Smooth muscle cell (in vitro differentiated cells): ENCODE measurements around the gene MAMLD1. TPM values are rescaled to one million over a fixed set of nuclear protein-coding genes. Genes with fewer than 3 reads are reported as not detected.

ENCODE experiments used
- DNase-seq: peaks from one replicate; lab custom pipeline; 2025; ENCODE audit not compliant: unreplicated experiment; lab: John Stamatoyannopoulos, UW
- H2AFZ ChIP-seq: fragments of 200-600 bp; sonication (generic); 2 replicates; pipeline ENCODE4 v1.6.0; 2016; ENCODE audit warnings: antibody characterized with exemption, low read depth, mild to moderate bottlenecking
- H3F3A ChIP-seq: fragments of 200-600 bp; sonication (generic); 2 replicates; pipeline ENCODE4 v1.6.0; 2017; ENCODE audit warnings: antibody characterized with exemption, low read depth
- H3K27ac ChIP-seq: fragments of 200-600 bp; sonication (generic); 2 replicates; pipeline ENCODE4 v1.5.1; 2016; ENCODE audit warnings: low read depth, mild to moderate bottlenecking
- H3K27me3 ChIP-seq: fragments of 200-600 bp; sonication (generic); 2 replicates; pipeline ENCODE4 v1.6.1; 2016; ENCODE audit warnings: low read depth, mild to moderate bottlenecking
- H3K36me3 ChIP-seq: fragments of 200-600 bp; sonication (generic); 2 replicates; pipeline ENCODE4 v1.5.1; 2016; ENCODE audit warnings: low read depth
- H3K4me1 ChIP-seq: fragments of 200-600 bp; sonication (generic); 2 replicates; pipeline ENCODE4 v1.5.1; 2016; ENCODE audit warnings: low read depth
- H3K4me2 ChIP-seq: fragments of 200-600 bp; sonication (generic); 2 replicates; pipeline ENCODE4 v1.6.0; 2016; ENCODE audit warnings: mild to moderate bottlenecking
- H3K4me3 ChIP-seq: fragments of 200-600 bp; sonication (generic); 2 replicates; pipeline ENCODE4 v1.5.1; 2016; ENCODE audit warnings: mild to moderate bottlenecking
- H3K79me2 ChIP-seq: fragments of 200-600 bp; sonication (generic); 2 replicates; pipeline ENCODE4 v1.6.0; 2016; ENCODE audit warnings: low read depth, mild to moderate bottlenecking
- H3K9ac ChIP-seq: fragments of 200-600 bp; sonication (generic); 2 replicates; pipeline ENCODE4 v1.6.0; 2016; ENCODE audit warnings: low read depth
- H3K9me3 ChIP-seq: fragments of 200-600 bp; sonication (generic); replicated peaks from 2 replicates; pipeline ENCODE4 v1.5.1; 2016; ENCODE audit warnings: low read depth
- H4K20me1 ChIP-seq: fragments of 200-600 bp; sonication (generic); 2 replicates; pipeline ENCODE4 v1.6.0; 2016; ENCODE audit warnings: low read depth
- CTCF ChIP-seq: fragments of 200-600 bp; sonication (generic); IDR thresholded peaks from 2 replicates; pipeline ENCODE4 v1.5.1; 2017; ENCODE audit warnings: borderline replicate concordance, mild to moderate bottlenecking, antibody characterized with exemption; ENCODE audit not compliant: insufficient read depth, poor library complexity, severe bottlenecking
- WGBS: methylation state at CpG from one replicate; pipeline ENCODE4 v1.1.7; 2016; ENCODE audit warnings: low lambda C conversion rate; 5-methylcytosine and 5-hydroxymethylcytosine counted together
- polyA plus RNA-seq: library from polyadenylated mRNA; unstranded; fragments of >200 nt; fragmentation: Nextera tagmentation; extraction: Ambion mirVana; gene quantifications from 2 replicates; pipeline ENCODE4 v1.2.1, GENCODE V29; 2016
- total RNA-seq: library from RNA; depleted of rRNA; stranded (reverse); fragments of >200 nt; gene quantifications from 2 replicates; pipeline ENCODE4 v1.2.3, GENCODE V29; 2014

The MAMLD1 gene
- total and polyA plus RNA-seq, 2 experiments from 2014 or later, result 2.4 to 3.8 TPM

GRCh38 chrX:150361777-150362351 is 1.3 kb upstream of the MAMLD1 start:
- Histone ChIP-seq H3F3A (no peaks in the 10 kb centered on the region), H3K4me1 (no peaks in the 10 kb centered on the region), H3K9ac (no peak overlapping the region), H3K36me3 (no peaks in the 10 kb centered on the region), H3K79me2 (no peaks in the 10 kb centered on the region), H3K9me3 (no peaks in the 10 kb centered on the region), H3K4me3 (peak overlapping the region; percentile 54), H3K27ac (no peak overlapping the region), H2AFZ (no peak overlapping the region), H3K27me3 (peaks cover 29% of the 10 kb centered on the region), H3K4me2 (peak overlapping the region; percentile 82), H4K20me1 (no peaks in the 10 kb centered on the region)
- TF ChIP-seq CTCF, result no peak
- WGBS, result 44% methylated on average over 25 of the region's 37 CpGs
- no peak for DNase-seq

- peak overlapping the region; percentile 60 for H3K9ac ChIP-seq
- TF ChIP-seq CTCF, result no peak
- peak overlapping the region; percentile 58 for H2AFZ ChIP-seq
- no peak overlapping the region for H3K27ac ChIP-seq
- peak overlapping the region; percentile 82 for H3K4me2 ChIP-seq
- H3K4me3 ChIP-seq, result peak overlapping the region; percentile 54
- no peak for DNase-seq
- H4K20me1 ChIP-seq, result no peaks in the 10 kb centered on the region
- WGBS, result 36% methylated on average over 67 of the region's 67 CpGs
- H3K4me1 ChIP-seq, result no peaks in the 10 kb centered on the region
- no peaks in the 10 kb centered on the region for H3K79me2 ChIP-seq
- peaks cover 27% of the 10 kb centered on the region for H3K27me3 ChIP-seq
- H3K36me3 ChIP-seq, result no peaks in the 10 kb centered on the region
- no peaks in the 10 kb centered on the region for H3F3A ChIP-seq
- H3K9me3 ChIP-seq, result no peaks in the 10 kb centered on the region
These were observed 637 bp downstream of the MAMLD1 start for GRCh38 chrX:150363561-150364346.

GRCh38 chrX:150364347-150365050 is 1.4 kb downstream of the MAMLD1 start:
- 38% methylated on average over 42 of the region's 66 CpGs for whole genome bisulfite sequencing
- H3K79me2 ChIP-seq, result no peaks in the 10 kb centered on the region
- H3K4me3 ChIP-seq, result peak overlapping the region; percentile 54
- no peaks in the 10 kb centered on the region for H3F3A ChIP-seq
- peak overlapping the region; percentile 60 for H3K9ac ChIP-seq
- H3K9me3 ChIP-seq, result no peaks in the 10 kb centered on the region
- no peaks in the 10 kb centered on the region for H3K36me3 ChIP-seq
- peak overlapping the region; percentile 82 for H3K4me2 ChIP-seq
- H2AFZ ChIP-seq, result peak overlapping the region; percentile 58
- H3K27ac ChIP-seq, result peak overlapping the region; percentile 28
- peaks cover 27% of the 10 kb centered on the region for H3K27me3 ChIP-seq
- no peak for DNase-seq
- no peaks in the 10 kb centered on the region for H3K4me1 ChIP-seq
- no peaks in the 10 kb centered on the region for H4K20me1 ChIP-seq
- no peak for TF ChIP-seq CTCF
